Left colon (tissue), 2 donors: ENCODE data around the gene DGLUCY. TPM values are rescaled to one million over a fixed set of nuclear protein-coding genes. Genes with fewer than 3 reads are reported as not detected.
"Not testable (repeated sequence)": the region's sequence is repeated elsewhere in the genome, so short reads cannot be mapped to it uniquely, and the experiment has no call there.

Experiments
- ATAC-seq: fragments of 200-7000 bp; cut with Tn5 transposase; one replicate; pipeline ENCODE4 v1.9.1; 2020; ENCODE audit warnings: mild to moderate bottlenecking, moderate library complexity
- DNase-seq, 2 donors: peaks; one replicate each; pipeline ENCODE4 v3.0.0-alpha.2; 2020
- intact Hi-C, 2 donors: fragments of 100-400 bp; cut with DNase I in 1 of 2; cut with micrococcal nuclease in 1 of 2; formaldehyde crosslinking; loops; one replicate each; pipeline versions ENCODE4 v1.11.2 to v1.14.0; 2022; cut with DNase I, micrococcal nuclease
- total RNA-seq, 2 donors: library from RNA; stranded (reverse); fragmentation: NEBNext Ultra II Directional; extraction: Animal tissue kit (Norgen Biotek cat#: 25700); gene quantifications; one replicate each; pipeline ENCODE4 v1.2.1, GENCODE V29; 2021
- donor health status: DM: no; HTN: no; CAD: no.
- donor health status: DM: yes; HTN: yes; CAD: no.

DGLUCY gene
- total RNA-seq, 2 donors from 2014 or later, result 98.7 to 107 TPM

- DNase-seq, result peak in 1 of 2 donors; percentile 36
- ATAC-seq, result no peak
- intact Hi-C loops, result no loop called here
Measured at GRCh38 chr14:91155626-91156089, 41.8 kb downstream of the DGLUCY start.

- intact Hi-C loops, result not testable (repeated sequence)
- ATAC-seq, result peak; percentile 25
Measured at GRCh38 chr14:91156142-91156666, 42.3 kb downstream of the DGLUCY start.

GRCh38 chr14:91156877-91157276 is 43.0 kb downstream of the DGLUCY start:
- DNase-seq, ATAC-seq, intact Hi-C loops: not testable (repeated sequence)

More at GRCh38 chr14:91156142-91156666, 42.3 kb downstream of the DGLUCY start:
- not testable (repeated sequence) for DNase-seq

- intact Hi-C loops, result no loop called here
- DNase-seq (peak in 1 of 2 donors; percentile 46), ATAC-seq (peak; percentile 1)
Measured at GRCh38 chr14:91158091-91158790, 44.4 kb downstream of the DGLUCY start.

GRCh38 chr14:91159182-91159581 is 45.3 kb downstream of the DGLUCY start:
- no peak for ATAC-seq

GRCh38 chr14:91159906-91160305 is 46.0 kb downstream of the DGLUCY start:
- ATAC-seq (no peak), DNase-seq (no peak)
- intact Hi-C loops, result no loop called here

More at GRCh38 chr14:91159182-91159581, 45.3 kb downstream of the DGLUCY start:
- intact Hi-C loops, result no loop called here
- no peak for DNase-seq

GRCh38 chr14:91163316-91163715 is 49.4 kb downstream of the DGLUCY start:
- intact Hi-C loops, result no loop called here
- ATAC-seq, result no peak
- DNase-seq, result no peak

GRCh38 chr14:91164676-91165075 is 50.8 kb downstream of the DGLUCY start:
- intact Hi-C loops, result no loop called here

GRCh38 chr14:91167380-91167770 is 53.5 kb downstream of the DGLUCY start:
- intact Hi-C loops, result no loop called here
- DNase-seq, result no peak
- no peak for ATAC-seq

More at GRCh38 chr14:91164676-91165075, 50.8 kb downstream of the DGLUCY start:
- ATAC-seq (peak; percentile 91), DNase-seq (peak; percentile 58 to 77)

GRCh38 chr14:91169951-91170350 is 56.1 kb downstream of the DGLUCY start:
- DNase-seq (no peak), ATAC-seq (no peak)
- intact Hi-C loops, result loop anchor here in 1 of 2 donors (10.0 kb wide), 2 partner anchors 115 to 265 kb away; no protein-coding TSS in a partner anchor

- no peak for ATAC-seq
- DNase-seq, result peak in 1 of 2 donors; percentile 32
- intact Hi-C loops, result loop anchor here in 1 of 2 donors (10.0 kb wide), 2 partner anchors 114 to 266 kb away; no protein-coding TSS in a partner anchor
Measured at GRCh38 chr14:91170504-91171121, 56.7 kb downstream of the DGLUCY start.

- ATAC-seq, result no peak
- intact Hi-C loops, result loop anchor here in 1 of 2 donors (10.0 kb wide), 2 partner anchors 114 to 266 kb away; no protein-coding TSS in a partner anchor
- DNase-seq, result no peak
Measured at GRCh38 chr14:91171291-91171690, 57.4 kb downstream of the DGLUCY start.

GRCh38 chr14:91173221-91173670 is 59.4 kb downstream of the DGLUCY start:
- peak; percentile 80 for ATAC-seq
- intact Hi-C loops, result loop anchor here (2.0 to 10.0 kb wide), 3 partner anchors 112 to 270 kb away; no protein-coding TSS in a partner anchor
- peak; percentile 81 to 88 for DNase-seq

GRCh38 chr14:91173904-91174303 is 60.0 kb downstream of the DGLUCY start:
- DNase-seq (no peak), ATAC-seq (no peak)
- intact Hi-C loops, result loop anchor here (2.0 to 10.0 kb wide), 3 partner anchors 111 to 271 kb away; no protein-coding TSS in a partner anchor

GRCh38 chr14:91175291-91176201 is 61.7 kb downstream of the DGLUCY start:
- DNase-seq, result no peak
- intact Hi-C loops, result loop anchor here (5.0 to 10.0 kb wide), 3 partner anchors 109 to 271 kb away; no protein-coding TSS in a partner anchor
- ATAC-seq, result no peak

- intact Hi-C loops, result loop anchor here (5.0 to 10.0 kb wide), 3 partner anchors 107 to 273 kb away; no protein-coding TSS in a partner anchor
- peak; percentile 61 for ATAC-seq
- peak in 1 of 2 donors; percentile 57 for DNase-seq
Measured at GRCh38 chr14:91177073-91178034, 63.5 kb downstream of the DGLUCY start.

- intact Hi-C loops, result no loop called here
- DNase-seq (no peak), ATAC-seq (no peak)
Measured at GRCh38 chr14:91180611-91181010, 66.7 kb downstream of the DGLUCY start.
